HG03571 (cell line): ENCODE data around the gene DCUN1D3.
"Not testable (repeated sequence)": the region's sequence is repeated elsewhere in the genome, so short reads cannot be mapped to it uniquely, and the experiment has no call there.

Source experiments
- ATAC-seq: cut with Tn5 transposase; IDR thresholded peaks from one replicate; pipeline ENCODE4 v1.9.1; 2021; ENCODE audit not compliant: unreplicated experiment

The DCUN1D3 gene

DNA sequence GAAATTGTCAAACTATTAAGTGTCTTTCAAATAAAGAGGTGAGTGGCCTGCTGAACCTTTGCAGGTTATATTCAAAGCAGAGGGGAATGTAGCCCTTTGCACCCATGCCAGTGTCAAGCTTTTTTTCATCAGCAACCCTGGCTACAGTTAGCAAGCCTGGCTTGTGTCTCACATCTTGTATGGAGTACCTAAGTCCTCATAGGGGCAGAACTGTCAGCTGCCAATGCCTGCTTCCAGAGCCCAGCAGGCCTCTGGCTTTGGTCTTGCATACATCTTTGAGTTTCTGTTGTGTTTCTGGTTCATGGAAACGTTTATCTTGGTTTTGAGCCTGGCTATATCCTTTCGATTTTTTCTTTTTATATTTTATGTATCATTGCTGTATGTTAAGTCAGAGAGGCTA lies 67.1 kb downstream of the DCUN1D3 start:
- ATAC-seq = no peak

DNA sequence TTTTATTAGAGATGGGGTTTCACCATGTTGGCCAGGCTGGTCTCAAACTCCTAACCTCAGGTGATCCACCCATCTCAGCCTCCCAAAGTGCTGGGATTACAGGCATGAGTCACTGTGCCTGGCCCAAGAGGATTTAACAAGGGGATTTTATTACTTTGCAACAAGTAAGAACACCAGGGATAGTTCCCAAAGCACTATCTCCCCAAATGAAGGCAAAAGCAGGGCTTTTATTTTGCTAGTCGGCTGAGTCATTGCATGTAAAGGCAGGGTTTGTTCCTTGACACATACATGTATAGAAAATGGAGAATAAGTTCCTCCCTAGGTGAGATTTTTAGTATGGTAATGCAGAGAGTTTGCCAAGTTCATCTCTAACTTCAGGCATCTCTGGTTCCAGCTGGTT lies 69.8 kb downstream of the DCUN1D3 start:
- ATAC-seq = no peak

DNA sequence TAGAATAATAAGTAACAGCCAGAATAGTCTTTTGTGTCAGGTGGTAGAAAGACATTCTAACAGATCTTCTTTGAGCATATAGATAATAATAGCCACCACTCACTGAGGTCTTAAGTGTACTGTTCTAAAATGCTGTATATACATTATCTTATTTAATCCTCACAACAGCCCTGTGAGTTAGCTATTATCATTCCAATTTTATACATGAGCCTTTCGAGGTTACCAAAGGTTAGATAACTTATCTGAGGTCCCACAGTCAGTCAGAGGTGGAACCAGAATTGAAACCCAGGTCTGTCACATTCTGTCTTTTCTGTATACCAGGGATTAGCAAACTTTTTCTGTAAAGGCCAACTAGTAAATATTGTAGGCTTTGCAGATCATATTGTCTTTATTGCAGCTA lies 70.6 kb downstream of the DCUN1D3 start:
- no peak for ATAC-seq

DNA sequence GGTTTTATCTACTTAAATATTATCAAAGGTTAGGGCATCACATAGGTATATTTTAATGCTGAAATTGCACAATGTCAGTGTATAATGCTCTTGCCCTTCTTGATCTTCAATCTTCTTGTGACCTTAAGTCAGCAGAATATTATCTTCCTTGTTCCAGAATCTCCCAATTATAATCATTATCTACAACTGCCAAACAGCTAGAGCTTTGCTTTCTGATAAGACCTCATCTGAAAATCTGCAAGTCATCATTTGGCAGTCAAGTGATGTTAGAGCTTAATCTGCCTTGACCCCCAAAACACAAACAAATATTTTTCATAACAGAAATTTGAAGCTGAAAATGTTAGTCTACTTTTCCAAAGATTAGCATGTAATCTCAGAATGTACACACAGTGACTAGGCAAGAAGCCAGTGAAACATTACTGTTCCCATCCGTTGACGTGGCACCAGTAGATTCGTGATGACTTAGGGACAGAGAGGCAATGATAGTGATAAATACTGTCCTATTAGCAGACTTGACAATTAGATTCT lies 74.1 kb downstream of the DCUN1D3 start:
- no peak for ATAC-seq

DNA sequence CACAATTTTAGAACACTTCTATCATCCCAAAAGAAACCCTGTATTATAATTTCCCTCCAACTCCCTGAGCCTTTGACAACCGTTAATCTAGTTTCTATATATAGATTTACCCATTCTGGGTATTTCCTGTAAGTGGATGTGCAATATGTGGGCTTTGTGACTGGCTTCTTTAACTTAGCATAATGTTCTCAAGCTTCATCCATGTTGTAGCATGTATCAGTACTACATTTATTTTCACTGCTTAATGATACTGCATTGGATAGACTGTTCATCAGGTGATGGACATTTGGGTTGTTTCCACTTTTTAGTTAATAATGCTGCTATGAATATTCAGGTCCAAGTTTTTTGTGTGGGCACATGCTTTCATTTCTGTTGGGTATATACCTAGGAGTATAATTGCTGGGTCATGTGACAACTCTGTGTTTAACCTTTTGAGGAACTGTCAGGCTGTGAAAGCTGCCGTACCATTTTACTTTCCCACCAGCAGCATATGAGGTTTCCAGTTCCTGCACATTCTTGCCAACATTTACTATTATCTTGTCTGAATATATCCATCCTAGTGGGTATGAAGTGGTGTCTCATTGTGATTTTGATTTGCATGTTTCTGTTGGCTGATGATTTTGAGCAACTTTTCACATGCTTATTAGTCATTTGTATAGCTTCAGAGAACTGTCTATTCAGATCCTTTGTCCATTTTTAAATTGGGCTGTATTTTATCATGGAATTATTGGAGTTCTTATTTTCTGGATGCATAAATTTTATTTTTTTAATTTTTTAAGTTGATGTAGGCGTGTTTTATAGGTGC lies 77.4 kb downstream of the DCUN1D3 start:
- ATAC-seq = no peak

DNA sequence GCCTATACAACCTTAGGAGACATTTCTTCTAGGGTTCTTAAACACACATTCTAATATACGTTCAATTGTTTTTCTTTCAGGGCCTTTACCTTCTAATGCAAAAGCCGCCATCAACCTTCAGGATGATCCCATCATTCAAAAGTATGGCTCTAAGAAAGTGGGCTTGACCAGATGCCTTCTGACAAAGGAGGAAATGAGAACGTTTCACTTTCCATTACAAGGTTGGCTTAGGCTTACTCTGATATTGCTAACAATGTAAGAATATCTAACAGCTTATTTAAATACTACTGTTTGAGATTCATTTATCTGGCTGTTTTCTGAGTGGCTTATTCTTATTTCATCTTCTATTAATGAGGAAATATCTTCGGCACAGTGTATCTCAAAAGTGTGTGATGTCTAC lies 78.5 kb downstream of the DCUN1D3 start:
- no peak for ATAC-seq

DNA sequence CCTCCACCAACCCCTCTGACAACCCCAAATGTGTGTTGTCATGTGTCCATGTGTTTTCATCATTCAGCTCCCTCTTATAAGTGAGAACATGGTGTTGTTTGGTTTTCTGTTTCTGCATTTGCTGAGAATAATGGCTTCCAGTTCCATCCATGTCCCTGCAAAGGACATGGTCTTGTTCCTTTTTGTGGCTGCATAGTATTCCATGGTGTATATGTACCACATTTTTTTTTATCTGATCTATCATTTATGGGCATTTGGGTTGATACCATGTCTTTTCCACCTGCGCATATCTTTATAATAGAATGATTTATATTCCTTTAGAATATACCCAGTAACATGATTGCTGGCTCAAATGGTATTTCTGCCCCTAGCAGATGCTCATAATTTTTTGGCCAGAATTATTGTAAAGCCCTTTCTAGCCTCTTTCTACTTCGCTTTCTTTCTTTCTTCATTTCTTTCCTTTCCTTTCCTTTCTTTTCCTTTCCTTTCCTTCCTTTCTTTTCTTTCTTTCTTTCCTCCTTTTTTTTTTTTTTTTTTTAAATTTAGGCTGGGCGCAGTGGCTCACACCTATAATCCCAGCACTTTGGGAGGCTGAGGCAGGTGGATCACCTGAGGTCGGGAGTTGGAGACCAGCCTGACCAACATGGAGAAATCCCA lies 81.1 kb downstream of the DCUN1D3 start:
- no peak for ATAC-seq

DNA sequence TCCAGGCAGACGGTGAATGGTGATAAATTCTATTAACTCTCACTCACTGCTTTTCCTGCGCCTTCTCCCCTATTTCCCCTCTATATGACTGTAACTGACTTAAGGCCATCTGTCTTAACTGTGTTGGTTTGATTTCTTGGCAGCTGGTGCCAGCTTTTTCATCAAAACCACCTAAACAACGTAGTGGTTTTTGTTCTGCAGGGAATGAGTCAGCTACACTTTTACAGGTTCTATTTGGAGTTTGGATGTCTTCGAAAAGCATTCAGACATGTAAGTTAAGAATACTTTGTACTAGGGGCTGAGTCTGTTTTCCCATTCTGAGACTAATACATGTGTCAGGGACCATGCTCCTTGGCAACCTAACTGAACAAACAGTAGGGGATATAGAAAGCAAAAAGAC lies 85.4 kb downstream of the DCUN1D3 start:
- ATAC-seq = peak; percentile 55

DNA sequence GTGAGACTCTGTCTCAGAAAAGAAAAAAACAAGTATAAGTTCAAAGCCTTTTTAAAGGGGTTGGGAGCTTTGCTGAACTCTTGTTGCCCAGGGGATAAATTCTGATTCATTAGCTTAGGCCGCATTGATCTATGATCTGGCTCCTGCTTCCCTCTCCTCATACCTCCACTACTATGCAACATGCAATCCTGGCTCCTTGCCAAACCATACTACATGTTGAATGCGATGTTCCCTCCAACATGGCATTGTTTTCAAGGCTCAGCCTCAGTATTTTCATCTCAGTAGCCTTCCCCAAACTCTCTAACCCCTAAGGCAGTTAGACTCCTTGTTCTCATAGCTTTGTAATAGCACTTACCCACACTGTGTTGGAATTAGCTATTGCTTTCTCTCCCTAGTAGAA lies 87.6 kb downstream of the DCUN1D3 start:
- ATAC-seq = no peak

DNA sequence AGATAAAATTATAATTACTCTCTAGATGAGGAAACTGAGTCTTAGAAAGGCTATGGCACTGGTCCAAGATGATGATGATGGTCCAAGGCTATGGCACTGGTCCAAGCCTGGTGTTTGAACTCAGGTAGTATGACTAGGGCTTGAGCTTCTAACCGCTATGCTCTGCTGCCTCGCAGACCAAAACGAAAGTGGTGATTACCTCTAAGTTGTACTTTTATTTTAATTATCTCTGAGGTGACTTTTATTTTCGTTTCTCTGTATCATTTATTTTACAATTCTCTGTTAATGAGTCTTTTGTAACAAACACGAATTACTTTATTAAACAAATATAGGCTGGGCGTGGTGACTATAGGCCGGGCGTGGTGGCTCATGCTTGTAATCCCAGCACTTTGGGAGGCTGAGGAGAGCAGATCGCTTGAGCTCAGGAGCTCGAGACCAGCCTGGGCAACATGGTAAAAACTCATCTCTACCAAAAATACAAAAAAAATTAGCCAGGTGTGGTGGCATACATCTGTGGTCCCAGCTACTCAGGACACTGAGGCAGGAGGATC lies 88.2 kb downstream of the DCUN1D3 start:
- no peak for ATAC-seq

DNA sequence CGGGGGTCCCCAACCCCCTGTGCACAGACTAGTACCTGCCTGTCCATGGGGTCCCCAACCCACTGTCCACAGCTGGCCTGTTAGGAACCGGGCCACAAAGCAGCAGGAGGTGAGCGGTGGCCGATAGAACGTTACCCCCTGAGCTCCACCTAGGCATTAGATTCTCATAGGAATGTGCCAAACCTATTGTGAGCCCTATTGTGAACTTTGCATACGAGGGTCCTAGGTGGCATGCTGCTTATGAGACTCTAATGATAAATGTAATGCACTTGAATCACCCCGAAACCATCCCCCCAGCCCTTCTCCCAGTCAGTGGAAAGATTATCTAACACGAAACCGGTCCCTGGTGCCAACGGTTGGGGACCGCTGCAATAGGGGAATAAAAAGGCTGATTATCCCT lies 92.3 kb downstream of the DCUN1D3 start:
- no peak for ATAC-seq

DNA sequence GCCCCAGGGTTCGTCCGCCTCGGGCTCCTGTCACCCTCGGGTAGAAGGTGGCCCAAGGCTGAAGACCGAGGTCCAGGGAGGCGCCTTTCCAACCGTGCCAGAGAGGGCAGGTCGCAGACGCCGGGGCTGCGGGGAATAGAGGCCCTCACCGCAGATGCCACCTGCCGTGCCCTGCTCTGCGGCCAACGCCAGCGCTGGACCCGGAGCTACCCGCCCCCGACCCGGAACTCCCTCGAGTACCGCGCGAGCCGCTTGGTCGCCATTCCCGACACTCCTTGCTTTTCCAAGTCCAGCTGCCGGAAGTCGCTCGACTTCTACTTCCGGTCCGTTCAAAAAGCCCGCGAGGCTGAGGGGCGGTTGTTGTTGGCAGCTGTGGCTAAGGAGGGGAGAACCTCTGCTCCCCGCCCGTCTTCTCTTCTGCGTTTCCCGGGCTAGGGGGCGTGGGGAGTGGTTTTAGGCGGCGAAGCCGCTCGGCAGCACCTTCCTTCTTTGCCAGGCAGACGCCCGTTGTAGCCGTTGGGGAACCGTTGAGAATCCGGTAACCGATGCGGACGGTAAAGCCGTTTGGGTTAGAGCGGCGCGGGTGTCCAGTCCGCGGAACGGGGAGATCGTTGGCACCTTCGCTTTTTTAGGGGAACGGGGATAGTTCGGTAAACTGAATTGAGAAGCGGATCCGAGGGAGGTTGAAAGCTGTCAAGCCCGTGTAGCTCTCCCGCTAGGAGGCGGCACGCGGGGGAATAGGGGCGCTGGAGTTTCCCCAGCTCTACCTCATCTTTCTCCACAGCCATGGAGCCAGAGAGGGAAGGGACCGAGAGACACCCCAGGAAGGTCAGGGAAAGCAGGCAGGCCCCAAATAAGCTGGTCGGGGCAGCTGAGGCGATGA lies 93.7 kb downstream of the DCUN1D3 start, which contains the start of the genes ERI2 and REXO5:
Gene ERI2, minus strand, starts transcription at position 305 of the 883 bp plus-strand sequence. Its CDS starts 42 bp downstream, at position 263.
Gene REXO5, plus strand, starts transcription at position 360 of the 883 bp plus-strand sequence. Its CDS starts 427 bp downstream, at position 787.
- ATAC-seq = peak; percentile 80

DNA sequence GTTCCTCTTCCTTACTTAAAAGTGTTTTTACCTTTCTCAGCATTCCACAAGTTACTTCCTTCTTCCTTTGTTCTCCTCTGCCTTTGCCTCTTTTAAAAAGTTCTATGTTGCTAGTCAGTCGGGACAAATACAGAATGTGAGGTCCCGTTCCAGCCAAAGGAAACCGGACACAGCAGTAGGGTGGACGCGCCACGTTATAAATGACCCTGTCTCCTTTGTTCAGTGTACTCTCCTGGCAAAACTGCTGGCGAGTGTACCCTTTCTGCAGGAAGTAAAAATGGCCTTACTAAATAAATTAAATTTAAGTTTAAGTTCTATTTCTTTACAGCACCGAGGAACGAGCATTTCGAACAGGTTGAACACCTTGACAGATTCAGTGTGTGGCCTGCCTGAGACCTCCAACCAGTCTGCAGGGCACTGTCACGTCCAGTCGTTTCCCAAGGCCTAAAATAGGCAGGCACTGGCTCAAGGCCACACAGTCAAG lies 94.4 kb downstream of the DCUN1D3 start:
- not testable (repeated sequence) for ATAC-seq
